ENCODE data around the gene GUCD1.
A peak's percentile ranks its signal among the peaks of the same experiment; 100 is the strongest.

The GUCD1 gene

GRCh38 chr22:24503137-24503842, 51.6 kb downstream of the GUCD1 start:
- Histone ChIP-seq H3K9ac (ENCODE audit: low read length) (no peak overlapping the region), H3K4me1 (ENCODE audit: insufficient read depth, low read length, severe bottlenecking) (peaks cover 51% of the 10 kb centered on the region), H3K79me2 (ENCODE audit: insufficient read depth, low read length) (no peaks in the 10 kb centered on the region), H4K20me1 (ENCODE audit: insufficient read depth, low read length) (no peaks in the 10 kb centered on the region), H3K9me3 (ENCODE audit: low read length) (no peaks in the 10 kb centered on the region), H3K36me3 (ENCODE audit: insufficient read depth, low read length) (no peaks in the 10 kb centered on the region), H3K27ac (ENCODE audit: low read depth, low read length, poor library complexity, severe bottlenecking) (no peak overlapping the region), H3K4me3 (ENCODE audit: low read depth, low read length, poor library complexity, severe bottlenecking) (no peak overlapping the region), H3K9me2 (ENCODE audit: low read depth, low read length) (no peaks in the 10 kb centered on the region), H3F3A (ENCODE audit: insufficient read depth, low read length) (peaks cover 4% of the 10 kb centered on the region), H2AFZ (ENCODE audit: low read length) (no peak overlapping the region), H3K4me2 (ENCODE audit: low read length) (no peak overlapping the region), H3K27me3 (ENCODE audit: insufficient read depth, low read length) (no peaks in the 10 kb centered on the region)
- TF ChIP-seq EZH2 (IDR thresholded peaks at IDR 0.05; ENCODE audit: borderline replicate concordance, low read length): no peak
- peak; percentile 92 for TF ChIP-seq CTCF (IDR thresholded peaks at IDR 0.05; ENCODE audit: low read length)

- Histone ChIP-seq H3K27ac (ENCODE audit: low read depth, low read length, poor library complexity, severe bottlenecking) (no peak overlapping the region), H3K27me3 (ENCODE audit: insufficient read depth, low read length) (no peaks in the 10 kb centered on the region), H3F3A (ENCODE audit: insufficient read depth, low read length) (peaks cover 4% of the 10 kb centered on the region), H4K20me1 (ENCODE audit: insufficient read depth, low read length) (no peaks in the 10 kb centered on the region), H3K4me2 (ENCODE audit: low read length) (no peak overlapping the region), H3K4me1 (ENCODE audit: insufficient read depth, low read length, severe bottlenecking) (peaks cover 51% of the 10 kb centered on the region), H3K9me3 (ENCODE audit: low read length) (no peaks in the 10 kb centered on the region), H3K36me3 (ENCODE audit: insufficient read depth, low read length) (no peaks in the 10 kb centered on the region), H3K9me2 (ENCODE audit: low read depth, low read length) (no peaks in the 10 kb centered on the region), H3K4me3 (ENCODE audit: low read depth, low read length, poor library complexity, severe bottlenecking) (no peak overlapping the region), H3K9ac (ENCODE audit: low read length) (no peak overlapping the region), H3K79me2 (ENCODE audit: insufficient read depth, low read length) (no peaks in the 10 kb centered on the region), H2AFZ (ENCODE audit: low read length) (no peak overlapping the region)
- TF ChIP-seq EZH2 (IDR thresholded peaks at IDR 0.05; ENCODE audit: borderline replicate concordance, low read length) (no peak), CTCF (IDR thresholded peaks at IDR 0.05; ENCODE audit: low read length) (no peak)
Observed at GRCh38 chr22:24502541-24502940, 52.4 kb downstream of the GUCD1 start.

- Histone ChIP-seq H3K27ac (ENCODE audit: low read depth, low read length, poor library complexity, severe bottlenecking) (no peak overlapping the region), H3K9ac (ENCODE audit: low read length) (no peak overlapping the region), H3K9me3 (ENCODE audit: low read length) (no peaks in the 10 kb centered on the region), H3K36me3 (ENCODE audit: insufficient read depth, low read length) (no peaks in the 10 kb centered on the region), H3K4me3 (ENCODE audit: low read depth, low read length, poor library complexity, severe bottlenecking) (no peak overlapping the region), H3K9me2 (ENCODE audit: low read depth, low read length) (no peaks in the 10 kb centered on the region), H3F3A (ENCODE audit: insufficient read depth, low read length) (peaks cover 4% of the 10 kb centered on the region), H4K20me1 (ENCODE audit: insufficient read depth, low read length) (no peaks in the 10 kb centered on the region), H3K4me2 (ENCODE audit: low read length) (no peak overlapping the region), H2AFZ (ENCODE audit: low read length) (no peak overlapping the region), H3K79me2 (ENCODE audit: insufficient read depth, low read length) (no peaks in the 10 kb centered on the region), H3K4me1 (ENCODE audit: insufficient read depth, low read length, severe bottlenecking) (peaks cover 47% of the 10 kb centered on the region), H3K27me3 (ENCODE audit: insufficient read depth, low read length) (no peaks in the 10 kb centered on the region)
- no peak for TF ChIP-seq EZH2 (IDR thresholded peaks at IDR 0.05; ENCODE audit: borderline replicate concordance, low read length)
- no peak for TF ChIP-seq CTCF (IDR thresholded peaks at IDR 0.05; ENCODE audit: low read length)
Observed at GRCh38 chr22:24502034-24502433, 52.9 kb downstream of the GUCD1 start.

Measured in OCI-LY1 (cell line).